Tibial nerve (tissue), 4 donors: ENCODE results near the gene CD47. TPM values are rescaled to one million over a fixed set of nuclear protein-coding genes. Genes with fewer than 3 reads are reported as not detected.

Source experiments
- DNase-seq, 2 donors: peaks; one replicate each; pipeline ENCODE4 v3.0.0-alpha.2; 2019; ENCODE audit warnings: low spot score in 2 of 2
- H3K27ac ChIP-seq, 4 donors: fragments of 200-600 bp; sonication (generic) in 3 of 4; one replicate each; pipeline ENCODE4 v1.5.1; 2017 to 2019; ENCODE audit warnings: mild to moderate bottlenecking in 1 of 4
- H3K27me3 ChIP-seq, 2 donors: fragments of 200-600 bp; sonication (generic) in 1 of 2; one replicate each; pipeline versions ENCODE4 v1.5.1 to v1.6.0; 2017 to 2019
- H3K36me3 ChIP-seq, 3 donors: fragments of 200-600 bp; sonication (generic); one replicate each; pipeline ENCODE4 v1.5.1; 2018 to 2019
- H3K4me1 ChIP-seq, 4 donors: fragments of 200-600 bp; sonication (generic) in 3 of 4; one replicate each; pipeline ENCODE4 v1.5.1; 2017 to 2019
- H3K4me3 ChIP-seq, 4 donors: fragments of 200-600 bp; sonication (generic) in 3 of 4; one replicate each; pipeline ENCODE4 v1.5.1; 2017 to 2019; ENCODE audit warnings: mild to moderate bottlenecking in 1 of 4, moderate library complexity in 1 of 4
- H3K9me3 ChIP-seq, 4 donors: fragments of 200-600 bp; sonication (generic) in 3 of 4; one replicate each; pipeline ENCODE4 v1.5.1; 2017 to 2019
- EP300 ChIP-seq, 2 donors: sonication (generic); formaldehyde crosslinking; IDR thresholded peaks; one replicate each; pipeline ENCODE4 v1.6.1; 2017; ENCODE audit warnings: antibody characterized with exemption in 2 of 2, mild to moderate bottlenecking in 1 of 2
- POLR2A ChIP-seq, 2 donors: fragments of 450-650 bp; IDR thresholded peaks; one replicate each; pipeline ENCODE4 v1.6.1; 2017; ENCODE audit warnings: antibody characterized with exemption in 2 of 2, mild to moderate bottlenecking in 2 of 2, moderate library complexity in 2 of 2
- WGBS, 2 donors: methylation state at CpG; one replicate each; pipeline ENCODE4 v1.1.5; 2018; 5-methylcytosine and 5-hydroxymethylcytosine counted together
- total RNA-seq, 4 donors: library from RNA; depleted of rRNA; stranded (reverse); fragments of >200 nt; gene quantifications; one replicate each; pipeline ENCODE4 v1.1.0, GENCODE V29; 2016
- TF ChIP-seq, protein P1 (sequence below), 5 experiments: fragments of 200-600 bp in 3 of 5; fragments of 450-650 bp in 2 of 5; sonication (generic) in 3 of 5; IDR thresholded peaks; one replicate each; pipeline ENCODE4 v1.5.1; 2016 to 2019; ENCODE audit warnings: antibody characterized with exemption in 5 of 5, mild to moderate bottlenecking in 3 of 5, moderate library complexity in 2 of 5

Gene CD47
- total RNA-seq, 4 donors from 2014 or later: 57.9 to 63.9 (median 60.5) TPM

DNA sequence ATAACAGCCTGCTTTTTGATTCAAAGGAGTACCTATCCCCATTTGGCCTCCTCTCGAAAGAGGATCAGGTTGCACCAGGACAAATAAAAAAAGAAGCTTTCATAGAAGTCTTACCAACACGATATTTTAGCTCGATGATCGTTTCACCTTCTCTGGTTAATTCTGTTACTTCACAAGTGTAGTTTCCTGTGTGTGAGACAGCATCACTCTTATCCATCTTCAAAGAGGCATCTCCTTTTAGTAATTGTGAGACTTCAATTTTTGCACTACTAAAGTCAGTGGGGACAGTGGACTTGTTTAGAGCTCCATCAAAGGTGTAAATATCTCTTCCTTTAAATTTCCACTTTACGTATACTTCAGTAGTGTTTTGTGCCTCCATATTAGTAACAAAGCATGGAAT, 11.0 kb downstream of the CD47 start:
- no peak overlapping the region for H3K27ac ChIP-seq
- WGBS, 2 donors: 92 to 94% methylated on average over 5 of the region's 5 CpGs
- TF ChIP-seq EP300 (IDR thresholded peaks at IDR 0.05) (no peak), POLR2A (IDR thresholded peaks at IDR 0.05) (no peak)
- TF ChIP-seq, protein P1, sequence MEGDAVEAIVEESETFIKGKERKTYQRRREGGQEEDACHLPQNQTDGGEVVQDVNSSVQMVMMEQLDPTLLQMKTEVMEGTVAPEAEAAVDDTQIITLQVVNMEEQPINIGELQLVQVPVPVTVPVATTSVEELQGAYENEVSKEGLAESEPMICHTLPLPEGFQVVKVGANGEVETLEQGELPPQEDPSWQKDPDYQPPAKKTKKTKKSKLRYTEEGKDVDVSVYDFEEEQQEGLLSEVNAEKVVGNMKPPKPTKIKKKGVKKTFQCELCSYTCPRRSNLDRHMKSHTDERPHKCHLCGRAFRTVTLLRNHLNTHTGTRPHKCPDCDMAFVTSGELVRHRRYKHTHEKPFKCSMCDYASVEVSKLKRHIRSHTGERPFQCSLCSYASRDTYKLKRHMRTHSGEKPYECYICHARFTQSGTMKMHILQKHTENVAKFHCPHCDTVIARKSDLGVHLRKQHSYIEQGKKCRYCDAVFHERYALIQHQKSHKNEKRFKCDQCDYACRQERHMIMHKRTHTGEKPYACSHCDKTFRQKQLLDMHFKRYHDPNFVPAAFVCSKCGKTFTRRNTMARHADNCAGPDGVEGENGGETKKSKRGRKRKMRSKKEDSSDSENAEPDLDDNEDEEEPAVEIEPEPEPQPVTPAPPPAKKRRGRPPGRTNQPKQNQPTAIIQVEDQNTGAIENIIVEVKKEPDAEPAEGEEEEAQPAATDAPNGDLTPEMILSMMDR (IDR thresholded peaks at IDR 0.05): no peak
- H3K9me3 ChIP-seq: no peaks in the 10 kb centered on the region
- no peaks in the 10 kb centered on the region for H3K27me3 ChIP-seq
- peaks cover 0 to 17% (median 8%) of the 10 kb centered on the region in 4 donors for H3K4me1 ChIP-seq
- peaks cover 0 to 20% (median 0%) of the 10 kb centered on the region in 3 donors for H3K36me3 ChIP-seq
- no peak overlapping the region for H3K4me3 ChIP-seq
- no peak for DNase-seq

DNA sequence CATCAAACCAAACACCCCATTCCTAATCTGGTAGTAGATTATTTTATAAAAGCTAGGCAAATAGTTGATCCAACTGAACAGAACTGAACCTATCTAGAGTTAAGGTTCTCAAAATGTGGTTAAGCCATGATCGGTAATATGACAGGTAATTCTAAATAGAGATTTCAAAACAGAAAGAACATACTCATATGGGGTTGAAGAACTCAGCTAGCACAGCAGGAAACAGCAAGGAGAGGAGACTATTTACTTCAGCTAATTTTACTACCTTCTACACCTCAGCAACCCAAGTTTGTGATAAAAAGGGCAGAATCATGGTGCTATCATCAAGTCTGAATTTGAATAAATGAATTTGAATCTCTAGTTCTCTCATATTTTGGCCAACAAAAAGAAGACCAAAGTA, 11.8 kb downstream of the CD47 start:
- peaks cover 0 to 16% (median 5%) of the 10 kb centered on the region in 4 donors for H3K4me1 ChIP-seq
- DNase-seq: no peak
- 86 to 94% methylated on average over 1 of the region's 1 CpG for WGBS, 2 donors

DNA sequence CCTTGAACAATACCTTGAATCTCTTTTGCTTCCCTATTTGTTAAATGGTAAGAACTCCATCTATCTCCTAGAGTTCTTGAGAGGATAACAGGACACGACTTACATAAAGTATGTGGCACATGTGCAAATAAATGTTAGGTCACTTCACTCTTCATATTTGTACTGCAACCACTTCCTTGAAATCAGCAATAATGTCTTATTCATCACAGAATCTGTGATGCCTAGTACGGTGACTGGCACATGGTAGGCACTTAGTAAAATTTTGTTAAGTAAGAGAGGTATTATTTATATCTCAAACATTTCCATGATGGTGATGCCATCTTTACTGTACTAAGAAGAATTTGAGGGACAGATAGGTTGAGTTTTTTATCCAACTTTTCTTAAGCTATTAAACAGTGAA, 14.3 kb downstream of the CD47 start:
- 95 to 96% methylated on average over 2 of the region's 2 CpGs for WGBS, 2 donors
- no peaks in the 10 kb centered on the region for H3K27me3 ChIP-seq
- no peaks in the 10 kb centered on the region for H3K9me3 ChIP-seq
- TF ChIP-seq EP300 (IDR thresholded peaks at IDR 0.05): no peak
- TF ChIP-seq, protein P1 (IDR thresholded peaks at IDR 0.05): no peak
- no peak for TF ChIP-seq POLR2A (IDR thresholded peaks at IDR 0.05)
- no peak overlapping the region for H3K27ac ChIP-seq
- H3K4me3 ChIP-seq: no peak overlapping the region
- peaks cover 0 to 4% (median 2%) of the 10 kb centered on the region in 4 donors for H3K4me1 ChIP-seq
- peaks cover 0 to 24% (median 0%) of the 10 kb centered on the region in 3 donors for H3K36me3 ChIP-seq
- no peak for DNase-seq

More for the DNA sequence above, 11.8 kb downstream of the CD47 start:
- Histone ChIP-seq H3K4me3 (no peak overlapping the region), H3K27ac (no peak overlapping the region), H3K36me3 (peaks cover 0 to 20% (median 0%) of the 10 kb centered on the region in 3 donors), H3K27me3 (no peaks in the 10 kb centered on the region), H3K9me3 (no peaks in the 10 kb centered on the region)
- TF ChIP-seq, protein P1 (IDR thresholded peaks at IDR 0.05): no peak
- no peak for TF ChIP-seq POLR2A (IDR thresholded peaks at IDR 0.05)
- no peak for TF ChIP-seq EP300 (IDR thresholded peaks at IDR 0.05)

DNA sequence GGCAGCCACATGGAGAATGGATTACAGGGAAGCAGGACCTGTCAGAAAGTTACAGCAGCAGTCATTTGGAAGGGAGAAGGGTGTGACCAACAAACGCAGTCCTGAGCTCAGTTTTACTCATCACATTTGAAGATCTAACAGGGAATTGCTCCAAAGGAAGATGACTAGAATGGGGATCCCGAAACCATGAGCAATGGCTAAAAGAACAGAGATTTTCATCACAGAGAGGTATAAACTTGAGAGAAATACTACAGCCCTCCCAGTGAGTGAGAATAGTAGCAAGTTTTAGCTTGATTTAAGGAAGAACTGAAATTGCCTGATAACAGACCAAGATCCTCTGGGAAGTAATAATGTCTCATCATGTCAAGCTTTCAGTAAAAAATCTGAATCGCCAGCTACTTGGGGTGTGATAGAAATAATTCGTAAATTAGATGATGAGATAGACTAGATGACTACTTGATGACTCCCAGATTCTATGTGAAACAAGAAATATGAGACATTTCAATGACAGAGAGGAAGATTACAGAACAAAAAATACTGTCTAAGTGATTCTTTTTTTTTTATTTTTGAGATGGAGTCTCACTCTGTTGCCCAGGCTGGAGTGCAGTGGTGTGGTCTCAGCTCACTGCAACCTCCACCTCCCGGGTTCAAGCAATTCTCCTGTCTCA, 16.9 kb downstream of the CD47 start:
- H3K27ac ChIP-seq: no peak overlapping the region
- no peaks in the 10 kb centered on the region for H3K4me1 ChIP-seq
- no peak for TF ChIP-seq EP300 (IDR thresholded peaks at IDR 0.05)
- TF ChIP-seq POLR2A (IDR thresholded peaks at IDR 0.05): no peak
- TF ChIP-seq, protein P1 (IDR thresholded peaks at IDR 0.05): no peak
- WGBS, 2 donors: 86 to 94% methylated on average over 5 of the region's 5 CpGs
- DNase-seq: no peak
- no peaks in the 10 kb centered on the region for H3K27me3 ChIP-seq
- no peak overlapping the region for H3K4me3 ChIP-seq
- peaks cover 0 to 31% (median 0%) of the 10 kb centered on the region in 3 donors for H3K36me3 ChIP-seq
- no peaks in the 10 kb centered on the region for H3K9me3 ChIP-seq

DNA sequence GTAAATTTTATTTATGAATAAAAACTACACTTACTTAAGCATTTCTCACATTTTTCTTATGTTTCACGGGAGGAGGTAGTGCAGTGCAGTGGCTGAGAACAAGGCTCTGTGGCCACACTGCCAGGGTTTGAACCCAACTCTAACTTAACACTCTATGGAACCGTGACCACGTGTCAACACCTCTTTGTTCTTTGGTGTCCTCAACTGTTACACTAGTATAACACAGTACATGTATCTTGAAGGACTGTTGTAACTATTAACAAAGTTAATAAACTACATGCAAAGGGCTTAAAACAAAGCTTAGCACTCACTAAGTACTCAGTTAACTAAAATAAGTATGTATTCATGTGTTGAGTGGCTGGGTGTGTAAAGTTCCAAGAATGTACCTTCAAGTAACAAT, 19.5 kb downstream of the CD47 start:
- no peak for DNase-seq
- Histone ChIP-seq H3K9me3 (no peaks in the 10 kb centered on the region), H3K27ac (no peak overlapping the region), H3K36me3 (peaks cover 0 to 45% (median 0%) of the 10 kb centered on the region in 3 donors), H3K27me3 (no peaks in the 10 kb centered on the region), H3K4me3 (no peak overlapping the region), H3K4me1 (no peaks in the 10 kb centered on the region)
- no peak for TF ChIP-seq EP300 (IDR thresholded peaks at IDR 0.05)
- TF ChIP-seq, protein P1 (IDR thresholded peaks at IDR 0.05): no peak
- no peak for TF ChIP-seq POLR2A (IDR thresholded peaks at IDR 0.05)
- 91 to 92% methylated on average over 3 of the region's 3 CpGs for WGBS, 2 donors
